Astrocyte of the spinal cord (primary cell): Measurements from ENCODE around the gene HSD17B12.
A peak's percentile ranks its signal among the peaks of the same experiment; 100 is the strongest.

Experiments used
- DNase-seq: peaks from one replicate; pipeline ENCODE4 v3.0.0; 2011; ENCODE audit warnings: low read depth, low spot score
- H3K4me3 ChIP-seq: 2 replicates; pipeline ENCODE4 v1.5.1; 2011; ENCODE audit warnings: low read depth, mild to moderate bottlenecking, low read length, moderate library complexity
- CTCF ChIP-seq: IDR thresholded peaks from 2 replicates; pipeline ENCODE4 v1.5.1; 2012; ENCODE audit warnings: low read depth, mild to moderate bottlenecking, low read length, inconsistent platforms
- in situ Hi-C: cut with HindIII; loops from 2 replicates; pipeline ENCODE4 v1.10.0; 2017; ENCODE audit warnings: low sequenced_read_pairs

Gene HSD17B12

GRCh38 chr11:43868852-43869567, 188.5 kb downstream of the HSD17B12 start:
- DNase-seq: peak; percentile 43
- no peak for TF ChIP-seq CTCF
- no peak overlapping the region for H3K4me3 ChIP-seq
- in situ Hi-C loops: no loop called here

- no peak for TF ChIP-seq CTCF
- no peak overlapping the region for H3K4me3 ChIP-seq
- in situ Hi-C loops: no loop called here
- DNase-seq: no peak
Measured at GRCh38 chr11:43871051-43871450, 190.5 kb downstream of the HSD17B12 start.

GRCh38 chr11:43872995-43873394, 192.5 kb downstream of the HSD17B12 start:
- no peak for TF ChIP-seq CTCF
- in situ Hi-C loops: no loop called here
- no peak overlapping the region for H3K4me3 ChIP-seq
- no peak for DNase-seq

GRCh38 chr11:43874078-43874477, 193.5 kb downstream of the HSD17B12 start:
- no peak overlapping the region for H3K4me3 ChIP-seq
- in situ Hi-C loops: no loop called here
- no peak for TF ChIP-seq CTCF
- DNase-seq: no peak

- H3K4me3 ChIP-seq: no peak overlapping the region
- TF ChIP-seq CTCF: no peak
- DNase-seq: no peak
- in situ Hi-C loops: no loop called here
Measured at GRCh38 chr11:43874738-43875137, 194.2 kb downstream of the HSD17B12 start.

- H3K4me3 ChIP-seq: peak overlapping the region; percentile 83
- in situ Hi-C loops: no loop called here
- DNase-seq: no peak
- no peak for TF ChIP-seq CTCF
Measured at GRCh38 chr11:43879789-43880639, 199.5 kb downstream of the HSD17B12 start.
